Urothelium cell line (cell line): ENCODE measurements around the gene MLLT10.
"Not testable (repeated sequence)": the region's sequence is repeated elsewhere in the genome, so short reads cannot be mapped to it uniquely, and the experiment has no call there.

Experiments
- DNase-seq: peaks from one replicate; pipeline ENCODE4 v3.0.0; 2011; ENCODE audit warnings: low spot score, mixed read lengths
- FAIRE-seq: peaks from 2 replicates; lab custom pipeline; 2011; peaks lifted over from hg19 to GRCh38; lab: Jason Lieb, UNC

Gene MLLT10

DNA sequence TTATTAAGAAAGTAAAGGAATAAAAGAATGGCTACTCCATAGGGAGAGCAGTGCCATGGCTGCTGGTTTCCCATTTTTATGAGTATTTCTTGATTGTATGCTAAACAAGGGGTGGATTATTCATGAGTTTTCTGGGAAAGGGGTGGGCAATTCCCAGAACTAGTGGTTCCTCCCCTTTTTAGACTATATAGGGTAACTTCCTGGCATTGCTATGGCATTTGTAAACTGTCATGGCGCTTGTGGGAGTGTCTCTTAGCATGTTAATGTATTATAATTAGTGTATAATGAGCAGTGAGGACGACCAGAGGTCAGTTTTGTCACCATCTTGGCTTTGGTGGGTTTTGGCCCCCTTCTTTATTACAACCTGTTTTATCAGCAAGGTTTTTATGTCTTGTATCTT lies 40.5 kb downstream of the MLLT10 start:
- DNase-seq, FAIRE-seq: not testable (repeated sequence)

DNA sequence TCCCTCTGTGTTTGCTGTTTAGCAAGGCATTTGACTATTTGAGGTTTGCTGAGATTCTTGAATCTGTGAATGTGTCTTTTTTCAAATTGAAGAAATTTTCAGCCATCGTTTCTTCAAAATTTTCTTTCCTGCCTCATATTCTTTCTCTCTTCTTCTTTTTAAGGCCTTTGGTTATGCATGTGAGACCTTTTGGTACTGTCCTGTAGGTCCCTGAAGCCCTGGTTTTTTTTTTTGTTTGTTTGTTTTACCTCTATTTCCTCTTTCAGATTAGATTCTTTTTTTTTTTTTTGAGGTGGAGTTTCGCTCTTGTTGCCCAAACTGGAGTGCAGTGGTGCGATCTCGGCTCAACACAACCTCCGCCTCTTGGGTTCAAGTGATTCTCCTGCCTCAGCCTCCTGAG lies 45.3 kb downstream of the MLLT10 start:
- no peak for FAIRE-seq
- DNase-seq, result no peak

DNA sequence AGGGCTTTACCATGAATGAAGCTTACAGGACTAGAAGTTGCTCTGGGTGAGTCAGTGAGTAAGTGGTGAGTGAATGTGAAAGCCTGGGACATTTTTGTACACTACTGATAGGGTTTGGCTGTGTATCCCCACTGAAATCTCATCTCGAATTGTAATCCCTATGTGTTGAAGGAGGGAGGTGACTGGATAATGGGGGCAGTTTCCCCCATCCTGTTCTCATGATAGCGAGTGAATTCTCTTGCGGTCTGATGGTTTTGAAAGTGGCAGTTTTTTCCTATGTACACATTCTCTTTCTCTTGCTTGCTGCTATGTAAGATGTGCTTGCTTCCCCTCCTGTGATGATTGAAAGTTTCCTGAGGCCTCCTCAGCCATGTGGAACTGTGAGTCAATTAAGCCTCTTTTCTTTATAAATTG lies 47.4 kb downstream of the MLLT10 start:
- not testable (repeated sequence) for FAIRE-seq, DNase-seq

DNA sequence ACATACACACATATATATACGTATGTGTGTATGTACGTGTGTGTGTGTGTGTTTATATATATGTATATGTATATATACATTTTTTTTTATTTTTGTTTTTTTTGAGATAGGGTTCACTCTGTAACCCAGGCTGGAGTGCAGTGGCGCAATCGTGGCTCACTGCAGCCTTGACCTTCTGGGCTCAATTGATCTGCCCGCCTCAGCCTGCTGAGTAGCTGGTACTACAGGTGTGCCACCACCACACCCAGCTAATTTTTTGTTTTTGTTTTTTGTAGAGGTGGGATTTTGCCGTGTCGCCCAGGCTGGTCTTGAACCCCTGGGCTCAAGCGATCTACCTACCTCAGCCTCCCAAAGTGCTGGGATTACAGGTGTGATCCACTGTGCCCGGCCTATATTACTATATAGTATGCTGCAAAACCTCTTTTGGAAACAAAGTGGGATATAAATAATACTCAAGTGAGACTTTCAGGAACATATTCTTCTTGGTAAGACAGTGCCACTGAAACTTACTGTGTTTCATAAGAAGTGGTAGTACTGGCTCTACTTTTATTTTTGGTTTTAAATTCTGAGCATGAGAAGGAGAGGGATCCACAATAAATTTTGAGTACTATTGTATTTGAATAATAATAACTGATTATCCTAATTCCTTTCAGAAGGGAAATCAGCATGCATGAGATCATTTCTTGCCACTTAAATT lies 51.0 kb downstream of the MLLT10 start:
- FAIRE-seq (no peak), DNase-seq (no peak)

DNA sequence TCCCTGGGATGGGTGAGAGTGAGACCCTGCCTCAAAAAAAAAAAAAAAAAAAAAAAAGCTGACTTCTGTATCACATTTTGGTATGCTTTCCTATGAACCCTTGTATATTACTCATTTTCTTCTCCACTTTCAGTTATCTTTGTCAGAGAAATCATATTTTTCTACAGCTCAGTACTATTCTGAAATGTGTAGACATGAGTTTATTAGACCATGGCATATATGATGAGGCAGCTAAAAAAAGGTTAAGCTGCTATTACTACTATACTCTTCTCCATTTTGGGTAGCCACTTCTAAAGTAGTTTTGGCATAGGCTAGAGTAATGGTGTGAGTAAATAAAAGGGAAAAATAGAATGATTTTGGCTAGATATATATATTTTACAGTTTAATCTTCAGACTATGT lies 53.4 kb downstream of the MLLT10 start:
- FAIRE-seq (no peak), DNase-seq (no peak)

DNA sequence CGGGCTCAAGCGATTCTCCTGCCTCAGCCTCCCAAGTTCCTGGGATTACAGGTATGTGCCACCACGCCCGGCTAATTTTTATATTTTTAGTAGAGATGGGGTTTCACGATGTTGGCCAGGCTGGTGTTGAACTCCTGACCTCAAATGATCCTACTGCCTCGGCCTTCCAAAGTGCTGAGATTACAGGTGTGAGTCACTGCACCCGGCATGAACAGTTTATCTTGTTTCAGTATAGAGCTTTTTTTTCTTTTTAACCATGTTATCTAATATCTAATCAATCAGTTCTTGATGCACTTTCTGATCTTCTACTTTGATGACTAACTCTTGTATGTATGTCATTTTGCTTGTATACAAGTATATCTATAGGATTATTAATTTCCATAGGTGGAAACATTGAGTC lies 54.1 kb downstream of the MLLT10 start:
- not testable (repeated sequence) for FAIRE-seq, DNase-seq

DNA sequence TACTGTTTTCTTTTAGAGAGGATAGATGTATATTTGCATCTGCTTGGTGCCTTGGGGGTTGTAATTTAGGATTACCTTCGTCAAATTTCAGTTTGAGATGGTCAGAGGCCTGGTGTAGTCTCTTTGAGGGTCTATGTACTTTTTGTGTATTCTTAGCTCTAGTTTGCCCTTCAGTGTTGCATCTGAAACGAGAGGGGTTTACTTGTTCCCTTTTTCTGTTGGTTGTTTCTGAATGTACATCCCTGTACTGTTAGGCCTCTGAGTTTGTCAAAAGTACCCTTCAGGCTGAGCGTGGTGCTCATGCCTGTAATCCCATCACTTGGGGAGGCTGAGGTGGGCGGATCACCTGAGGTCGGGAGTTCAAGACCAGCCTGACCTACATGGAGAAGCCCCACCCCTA lies 60.0 kb downstream of the MLLT10 start:
- FAIRE-seq (no peak), DNase-seq (no peak)

DNA sequence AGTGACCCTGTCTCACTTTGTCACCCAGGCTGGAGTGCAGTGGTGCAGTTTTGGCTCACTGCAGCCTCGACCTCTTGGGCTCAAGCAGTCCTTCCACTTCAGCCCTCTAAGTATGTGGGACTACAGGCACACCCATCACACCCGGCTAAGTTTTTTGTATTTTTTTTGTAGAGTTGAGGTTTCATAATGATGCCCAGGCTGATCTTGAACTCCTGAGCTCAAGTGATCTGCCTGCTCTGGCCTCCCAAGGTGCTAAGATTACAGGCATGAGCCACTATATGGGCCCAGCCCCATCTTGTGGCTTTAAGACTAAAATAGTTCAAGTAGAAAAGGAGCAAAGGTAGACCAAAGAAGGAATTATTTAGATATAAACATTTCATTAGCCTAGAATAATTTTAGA lies 65.5 kb downstream of the MLLT10 start:
- no peak for DNase-seq
- FAIRE-seq, result no peak

DNA sequence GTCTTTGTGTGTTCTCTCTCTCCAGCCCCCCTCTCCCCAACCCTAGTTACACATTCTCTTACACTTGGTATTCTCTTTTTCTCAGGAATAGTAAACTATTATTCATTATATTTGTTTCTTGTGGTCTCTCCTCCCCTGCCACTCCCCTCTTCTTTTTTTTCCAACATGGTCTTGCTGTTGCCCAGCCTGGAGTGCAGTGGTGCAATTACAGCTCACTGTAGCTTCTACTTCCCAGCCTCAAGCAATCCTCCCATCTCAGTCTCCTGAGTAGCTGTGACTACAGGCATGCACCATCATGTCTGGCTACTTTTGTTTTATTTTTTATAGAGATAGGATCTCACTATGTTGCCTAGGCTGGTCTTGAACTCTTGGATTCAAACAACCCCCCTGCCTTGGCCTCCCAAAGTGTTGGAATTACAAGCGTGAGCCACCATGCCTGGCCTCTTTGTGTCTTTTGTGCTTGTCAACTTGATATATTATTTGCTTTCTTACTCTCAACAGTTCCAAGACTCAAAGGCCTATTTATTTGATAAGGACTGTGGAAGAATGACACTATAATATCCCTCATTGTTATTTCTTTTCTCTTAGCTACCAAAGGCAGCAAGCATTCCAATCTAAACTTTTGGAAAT lies 66.9 kb downstream of the MLLT10 start:
- DNase-seq (no peak), FAIRE-seq (no peak)

DNA sequence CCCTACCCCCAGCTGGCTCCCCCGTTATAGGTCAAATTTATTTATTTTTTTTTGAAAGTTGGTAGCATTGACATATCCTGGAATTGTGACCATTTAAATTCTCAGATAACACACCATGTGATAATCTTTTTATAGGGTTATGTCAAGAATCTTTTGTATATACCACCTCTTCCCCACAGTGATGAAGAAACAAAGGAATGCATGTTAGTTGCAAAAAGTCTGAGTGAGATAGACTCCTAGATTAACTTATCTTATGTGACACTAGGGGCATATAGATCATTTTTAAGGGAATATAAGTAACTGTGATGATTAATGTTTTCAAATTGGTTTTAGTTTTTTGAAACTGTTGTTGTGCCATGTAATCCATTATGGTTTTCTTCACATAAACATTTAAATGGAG lies 68.3 kb downstream of the MLLT10 start:
- FAIRE-seq, result no peak
- no peak for DNase-seq

DNA sequence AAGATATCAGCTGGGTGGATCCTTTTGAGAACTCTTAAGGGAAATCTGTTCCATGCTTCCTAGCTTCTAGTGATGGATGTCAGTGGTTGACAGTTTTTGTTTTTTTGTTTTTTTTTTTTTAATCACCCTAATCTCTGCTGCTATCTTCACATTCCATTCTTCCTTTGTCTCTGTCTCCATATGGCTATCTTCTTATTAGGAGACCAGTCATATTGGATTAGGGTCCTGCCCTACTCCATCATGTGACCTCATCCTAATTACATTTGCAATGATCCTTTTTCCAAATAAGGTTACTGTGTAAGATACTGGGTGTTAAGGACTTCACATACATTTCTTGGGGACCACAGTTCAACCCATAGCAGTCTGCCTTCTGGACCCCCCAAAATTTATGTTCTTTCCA lies 69.7 kb downstream of the MLLT10 start:
- FAIRE-seq, result no peak
- DNase-seq, result no peak

DNA sequence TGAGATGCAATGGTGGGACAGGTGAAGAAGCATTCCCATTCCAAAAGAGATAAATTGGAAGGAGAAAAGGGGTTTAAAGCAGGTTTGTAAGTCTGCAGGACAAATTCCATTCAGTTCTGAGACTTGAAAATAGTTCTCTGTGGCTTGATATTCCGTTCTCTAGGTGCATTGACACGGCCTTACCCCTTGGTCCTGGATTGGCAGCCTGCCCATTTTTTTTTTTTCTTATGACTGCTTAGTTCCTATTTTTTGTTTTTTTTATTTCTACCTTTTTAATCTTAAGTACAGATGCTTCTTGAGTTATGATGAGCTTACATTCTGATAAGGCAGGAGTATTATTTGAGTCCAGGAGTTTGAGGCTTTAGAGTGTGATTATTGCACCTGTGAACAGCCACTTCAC lies 70.6 kb downstream of the MLLT10 start:
- DNase-seq, result no peak
- FAIRE-seq, result no peak

DNA sequence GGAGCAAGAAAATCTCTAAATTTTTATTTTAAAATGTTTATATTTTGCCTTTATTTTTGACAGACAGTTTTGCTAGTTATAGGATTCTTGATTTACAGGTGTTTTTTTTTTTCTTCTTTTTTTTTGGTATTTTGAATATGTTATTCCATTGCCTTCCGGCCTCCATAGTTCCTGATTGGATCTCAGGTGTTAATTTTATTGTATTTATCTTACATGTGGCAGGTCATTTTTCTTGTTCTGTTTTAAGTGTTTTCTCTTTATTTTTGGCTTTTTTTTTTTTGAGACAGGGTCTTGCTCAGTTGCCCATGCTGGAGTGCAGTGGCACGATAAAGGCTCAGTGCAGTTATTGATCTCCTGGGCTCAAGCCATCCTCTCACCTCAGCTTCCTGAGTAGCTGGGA lies 73.9 kb downstream of the MLLT10 start:
- no peak for DNase-seq
- no peak for FAIRE-seq

DNA sequence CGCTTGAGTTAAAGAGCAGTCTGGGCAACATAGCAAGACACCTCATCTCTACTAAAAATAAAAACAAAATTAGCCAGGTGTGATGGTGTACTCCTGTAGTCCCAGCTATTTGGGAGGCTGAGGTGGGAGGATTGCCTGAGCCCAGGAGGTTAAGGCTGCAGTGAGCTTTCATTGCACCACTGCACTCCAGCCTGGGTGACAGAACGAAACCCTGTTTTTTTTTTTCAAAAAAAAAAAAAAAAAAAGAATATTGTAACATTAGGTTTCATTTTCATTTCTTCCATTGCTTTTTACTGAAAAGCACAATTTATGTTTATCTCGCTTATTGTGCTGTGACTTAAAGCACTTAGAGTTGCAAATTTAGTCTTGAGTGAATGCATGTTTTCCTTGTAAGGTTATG lies 80.0 kb downstream of the MLLT10 start:
- FAIRE-seq (no peak), DNase-seq (no peak)

DNA sequence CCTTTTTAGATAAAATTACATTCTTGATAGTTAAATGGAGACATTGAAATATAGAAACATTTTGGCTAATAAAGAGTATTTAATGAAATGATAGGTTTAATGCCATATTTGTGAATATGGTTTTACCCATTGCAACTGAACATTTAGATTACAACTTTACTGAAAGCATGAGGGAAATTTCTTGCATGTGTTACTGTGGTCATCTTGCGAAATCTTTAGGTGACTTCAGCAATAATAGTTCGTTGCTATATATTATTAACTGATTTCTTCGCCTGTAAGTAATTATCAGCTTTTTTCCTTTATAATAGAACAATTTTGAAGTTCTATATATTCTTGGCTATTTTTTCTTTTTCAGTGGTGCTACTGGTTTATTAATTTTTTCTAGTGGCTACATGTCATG lies 83.2 kb downstream of the MLLT10 start:
- FAIRE-seq, result no peak
- DNase-seq, result no peak

DNA sequence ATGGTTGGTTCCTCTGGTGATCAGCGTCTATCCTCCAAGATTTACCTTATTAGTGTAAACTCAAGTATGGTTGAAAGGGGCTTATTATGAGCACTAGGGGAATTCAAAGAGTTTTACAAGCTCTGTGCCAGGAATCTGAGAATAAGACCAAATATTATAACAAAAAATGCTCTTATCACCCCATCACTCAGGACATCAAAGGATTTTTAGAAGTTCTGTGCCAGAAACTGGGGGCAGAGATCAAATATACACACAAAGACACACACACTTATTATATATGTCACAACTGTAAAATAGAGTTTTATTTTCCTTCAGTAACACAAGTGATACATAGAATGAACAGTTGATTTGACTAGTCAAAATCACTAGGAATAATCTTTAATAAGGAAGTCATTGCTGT lies 89.3 kb downstream of the MLLT10 start:
- no peak for DNase-seq

DNA sequence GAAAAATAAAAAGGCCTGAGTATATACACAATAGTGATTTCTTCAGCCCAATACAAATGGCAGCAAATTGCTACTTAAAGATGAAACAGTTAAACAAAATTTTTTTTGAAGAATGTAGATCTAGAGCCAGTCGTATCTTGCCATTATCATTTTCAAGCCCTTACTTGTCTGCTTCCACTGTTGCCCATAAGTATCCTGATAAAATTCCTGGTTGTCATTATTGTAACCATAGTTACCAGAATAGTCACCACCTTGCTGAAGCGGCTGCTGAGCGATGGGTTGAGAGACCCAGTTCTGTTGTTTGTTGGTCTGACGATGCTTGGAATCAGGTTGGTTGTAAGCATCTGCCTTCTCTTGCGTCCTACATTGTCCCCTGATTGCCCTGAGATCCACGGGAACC lies 90.4 kb downstream of the MLLT10 start:
- not testable (repeated sequence) for DNase-seq, FAIRE-seq

More for the DNA sequence above, 89.3 kb downstream of the MLLT10 start:
- no peak for FAIRE-seq

DNA sequence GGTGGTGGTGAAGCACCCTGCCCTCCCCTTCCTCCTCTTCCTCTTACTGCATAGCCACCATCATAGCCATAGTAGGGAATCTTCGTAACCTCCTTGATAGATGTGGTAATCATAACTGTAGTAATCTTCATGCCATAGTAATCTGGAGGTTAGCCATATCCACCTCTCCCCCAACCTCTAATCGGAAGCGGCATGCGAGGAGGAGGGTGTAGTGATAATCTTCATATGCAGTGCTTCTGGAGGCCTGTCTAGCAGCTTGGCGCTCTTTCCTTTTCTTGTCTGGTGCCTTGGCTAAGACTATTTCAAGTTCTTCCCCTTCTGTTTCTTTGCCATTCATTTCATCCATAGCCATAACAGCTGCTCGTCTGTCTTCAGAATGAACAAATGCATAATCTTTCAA lies 90.9 kb downstream of the MLLT10 start:
- FAIRE-seq (no peak), DNase-seq (no peak)

DNA sequence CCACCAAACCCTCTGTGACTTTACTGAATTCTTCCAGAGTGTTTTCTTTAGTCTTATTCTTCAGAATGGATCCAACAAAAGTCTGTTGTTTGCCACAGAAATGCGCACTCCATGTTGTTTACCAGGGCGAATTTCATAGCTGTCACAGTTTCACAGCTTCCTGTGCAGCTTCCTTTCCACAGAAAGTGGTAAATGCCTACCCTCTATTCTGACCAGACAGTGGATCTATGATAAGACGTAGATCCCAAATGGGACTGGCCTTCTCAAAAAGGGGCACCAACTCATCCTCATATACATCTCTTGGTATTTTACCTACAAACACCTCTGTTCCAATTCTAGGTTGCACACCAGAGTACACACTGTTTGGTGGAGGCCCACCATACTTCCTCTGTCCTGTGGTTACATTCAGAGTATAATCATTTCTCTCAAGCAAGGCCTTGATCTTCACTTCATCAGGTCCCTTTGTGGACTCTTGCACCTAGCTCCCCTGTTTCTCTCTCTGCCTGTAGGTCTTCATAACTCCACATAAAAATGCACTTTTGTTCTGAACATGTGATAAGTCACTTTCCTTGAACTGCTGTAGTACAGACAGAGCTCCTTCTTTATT lies 91.7 kb downstream of the MLLT10 start:
- no peak for FAIRE-seq
- no peak for DNase-seq

DNA sequence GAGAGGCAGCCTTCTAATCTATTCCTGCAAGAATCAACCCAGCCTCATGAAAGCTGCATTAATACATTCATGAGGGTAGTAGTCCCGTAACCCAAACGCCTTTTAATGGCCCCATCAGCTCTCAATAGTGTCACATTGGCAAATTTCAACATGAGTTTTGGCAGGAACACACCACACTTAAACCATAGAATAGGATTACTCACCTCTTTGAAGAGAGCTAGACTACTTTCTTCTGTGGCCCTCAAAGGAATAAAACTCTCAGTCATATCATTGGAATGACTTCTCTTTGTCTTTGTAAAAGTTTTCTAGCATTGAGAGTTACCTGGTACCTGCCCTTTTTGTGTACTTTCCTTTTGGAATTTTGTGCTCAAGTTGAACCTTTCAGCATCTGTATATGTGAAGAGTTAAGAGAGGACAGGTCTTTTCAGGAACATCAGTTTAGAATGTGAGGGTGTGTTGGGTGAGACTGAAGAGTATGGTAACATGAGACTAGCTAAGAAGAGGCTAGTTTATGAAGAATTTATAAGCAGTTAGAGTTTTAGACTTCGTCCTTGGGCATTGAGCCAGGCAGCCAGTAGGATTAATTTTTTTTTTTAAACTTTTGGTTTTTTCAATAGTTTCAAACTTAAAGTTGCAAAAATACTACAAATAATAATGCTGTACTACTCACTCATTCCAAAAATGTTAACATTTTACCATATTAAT lies 92.6 kb downstream of the MLLT10 start:
- FAIRE-seq (no peak), DNase-seq (no peak)

DNA sequence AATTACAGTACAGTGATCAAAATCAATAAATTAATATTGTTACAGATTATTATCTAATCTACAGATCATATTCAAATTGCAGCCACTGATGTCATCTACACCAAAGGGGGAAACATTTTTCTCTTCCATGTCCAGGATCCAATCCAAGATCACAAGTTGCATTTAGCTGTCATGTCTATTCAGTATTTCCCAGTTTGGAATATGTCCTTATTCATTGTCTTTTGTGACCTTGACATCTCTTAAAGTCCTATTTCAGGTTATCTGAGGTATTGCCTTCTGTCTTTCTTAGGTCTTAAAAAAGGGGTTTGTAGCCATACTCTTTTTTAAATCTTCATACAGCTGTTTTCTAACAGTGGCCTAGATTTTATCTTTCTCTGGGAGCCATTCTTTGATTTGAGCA lies 93.3 kb downstream of the MLLT10 start:
- DNase-seq (no peak), FAIRE-seq (no peak)

DNA sequence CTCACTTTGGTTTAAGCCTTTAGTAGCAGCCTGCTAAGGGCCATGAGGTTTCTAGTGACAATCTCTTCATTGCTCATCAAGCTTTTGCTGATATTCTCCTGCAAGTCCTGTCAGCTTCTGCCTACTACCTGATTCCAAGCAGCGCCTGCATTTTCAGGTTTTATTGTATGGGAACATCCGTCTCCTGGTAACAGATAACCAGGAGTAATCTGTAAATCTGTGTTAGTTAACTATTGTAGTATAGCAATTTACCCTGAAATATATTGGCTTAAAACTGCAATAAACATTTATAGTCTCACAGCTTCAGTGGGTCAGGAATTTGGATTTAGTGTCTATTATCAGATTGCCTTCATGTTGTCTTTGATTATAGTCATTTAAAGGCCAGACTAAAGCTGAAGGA lies 94.0 kb downstream of the MLLT10 start:
- FAIRE-seq (no peak), DNase-seq (no peak)
